Bronchial epithelial cell (primary cell): ENCODE measurements around the gene C6orf58. TPM values are rescaled to one million over a fixed set of nuclear protein-coding genes. Genes with fewer than 3 reads are reported as not detected.

Experiments used
- DNase-seq: peaks from one replicate; pipeline ENCODE4 v3.0.0-alpha.2; 2010; ENCODE audit warnings: low read depth
- FAIRE-seq: peaks from 2 replicates; lab custom pipeline; 2011; peaks lifted over from hg19 to GRCh38; lab: Jason Lieb, UNC
- H3K27me3 ChIP-seq: 2 replicates; pipeline ENCODE4 v1.5.1; 2011; ENCODE audit warnings: low read length; ENCODE audit not compliant: control insufficient read depth, insufficient read depth
- H3K36me3 ChIP-seq: 2 replicates; pipeline ENCODE4 v1.5.1; 2011; ENCODE audit warnings: low read length; ENCODE audit not compliant: control insufficient read depth, insufficient read depth
- H3K4me3 ChIP-seq: 2 replicates; pipeline ENCODE4 v1.5.1; 2011; ENCODE audit warnings: mild to moderate bottlenecking, low read depth, low read length, control low read depth
- CTCF ChIP-seq: IDR thresholded peaks from 2 replicates; pipeline ENCODE4 v1.5.1; 2011; ENCODE audit warnings: mild to moderate bottlenecking, moderate library complexity, low read length, control low read depth, inconsistent platforms; ENCODE audit not compliant: insufficient read depth, severe bottlenecking
- total RNA-seq: library from RNA; depleted of rRNA; stranded (reverse); fragments of >200 nt; gene quantifications from 2 replicates; pipeline ENCODE4 v1.2.1, GENCODE V29; 2014

C6orf58 gene
- total RNA-seq, 1 donor from 2014 or later: not detected

- no peaks in the 10 kb centered on the region for H3K27me3 ChIP-seq
- H3K36me3 ChIP-seq: no peaks in the 10 kb centered on the region
- no peak for DNase-seq
- no peak for FAIRE-seq
- no peak for TF ChIP-seq CTCF
- H3K4me3 ChIP-seq: no peak overlapping the region
Observed at GRCh38 chr6:127634178-127634577, 57.2 kb downstream of the C6orf58 start.

- Histone ChIP-seq H3K27me3 (no peaks in the 10 kb centered on the region), H3K4me3 (no peak overlapping the region), H3K36me3 (no peaks in the 10 kb centered on the region)
- DNase-seq (no peak), FAIRE-seq (no peak)
- no peak for TF ChIP-seq CTCF
Observed at GRCh38 chr6:127635091-127635490, 58.1 kb downstream of the C6orf58 start.

DNA sequence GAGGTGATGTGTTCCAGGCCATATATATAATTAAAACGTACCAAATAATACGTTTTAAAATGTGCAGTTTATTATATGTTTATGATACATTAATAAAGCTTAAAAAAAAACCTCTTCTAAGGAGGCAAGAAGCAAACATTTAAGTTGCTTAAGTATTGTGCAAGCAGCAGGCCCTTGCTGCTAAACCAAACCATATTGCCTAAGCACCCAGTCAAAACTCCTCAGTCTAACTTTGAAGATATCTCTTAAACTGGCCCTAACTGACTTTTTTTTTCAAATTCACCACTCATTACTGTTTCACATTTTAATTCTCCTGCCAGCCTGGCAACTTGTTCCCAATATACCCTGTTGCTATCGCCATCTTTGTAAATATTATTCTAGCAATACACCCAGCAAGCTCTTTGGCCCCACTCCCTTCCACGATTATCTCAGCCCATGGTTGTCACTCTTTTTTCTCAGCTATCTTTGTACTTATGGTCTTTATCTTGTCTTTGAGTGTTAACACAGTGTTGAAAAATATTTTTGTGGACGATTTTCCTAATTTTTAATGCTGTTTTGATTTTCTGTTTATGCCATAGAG, 60.9 kb downstream of the C6orf58 start:
- no peak for DNase-seq
- H3K36me3 ChIP-seq: no peaks in the 10 kb centered on the region
- FAIRE-seq: no peak
- TF ChIP-seq CTCF: no peak
- H3K27me3 ChIP-seq: peaks cover 2% of the 10 kb centered on the region
- H3K4me3 ChIP-seq: no peak overlapping the region

Other genes starting within 250 kb of the C6orf58 start
- 25.6 and 30.3 TPM in 2 replicates for gene ECHDC1, start 233.6 kb upstream of the C6orf58 start, total RNA-seq
- gene KIAA0408, start 117.8 kb upstream of the C6orf58 start, total RNA-seq: not detected in 2 replicates